ENCODE results near the gene RAD9A. TPM values are rescaled to one million over a fixed set of nuclear protein-coding genes. Genes with fewer than 3 reads are reported as not detected.

Gene RAD9A
- polyA plus RNA-seq, 3 donors: 3.7 to 31.7 (median 3.8) TPM

- no peaks in the 10 kb centered on the region for H3K79me2 ChIP-seq (ENCODE audit: insufficient read depth, low read length)
- intact Hi-C loops (cut with micrococcal nuclease): loop anchor here in 1 of 2 donors (1.0 to 5.0 kb wide), 2 partner anchors 10 to 119 kb away; no protein-coding TSS in a partner anchor
- H3K27me3 Mint-ChIP-seq (ENCODE audit: low read depth in 3 of 3): peaks cover 0 to 4% (median 2%) of the 10 kb centered on the region in 3 donors
- H3K27ac ChIP-seq (ENCODE audit: low read depth in 1 of 2, low read length in 2 of 2): peak overlapping the region; percentile 77 to 85
- H3K9ac ChIP-seq (ENCODE audit: insufficient read depth, low read length, poor library complexity, severe bottlenecking): no peak overlapping the region
- TF ChIP-seq CTCF (IDR thresholded peaks at IDR 0.05): peak; percentile 27
- DNase-seq: peak; percentile 54 to 75 (median 74)
- H3K9me3 Mint-ChIP-seq: no peaks in the 10 kb centered on the region
- H3K4me2 ChIP-seq (replicated peaks; ENCODE audit: extremely low read depth, low read length, poor library complexity, severe bottlenecking): peak overlapping the region; percentile 76
- H3K27ac Mint-ChIP-seq: peak overlapping the region; percentile 85 to 98 (median 94)
- H3K36me3 ChIP-seq (replicated peaks in 1 of 2; ENCODE audit: control insufficient read depth in 1 of 2, insufficient read depth in 2 of 2, low read length in 2 of 2): no peaks in the 10 kb centered on the region
- H2AFZ ChIP-seq (ENCODE audit: insufficient read depth, low read depth, low read length, poor library complexity, severe bottlenecking): peak overlapping the region; percentile 74
- WGBS (ENCODE audit: insufficient coverage): 13% methylated on average over 8 of the region's 13 CpGs
- no peaks in the 10 kb centered on the region for H4K20me1 ChIP-seq (ENCODE audit: insufficient read depth, low read length)
- no peaks in the 10 kb centered on the region for H3K9me3 ChIP-seq (replicated peaks in 1 of 2; ENCODE audit: control insufficient read depth in 1 of 2, insufficient read depth in 1 of 2, low read length in 2 of 2)
- H3K4me1 ChIP-seq (ENCODE audit: control insufficient read depth in 1 of 2, insufficient read depth in 2 of 2, low read length in 2 of 2): peaks cover 40 to 45% of the 10 kb centered on the region in 2 donors
- peaks cover 40% of the 10 kb centered on the region for H3K4me1 Mint-ChIP-seq
- H3K27me3 ChIP-seq (ENCODE audit: control insufficient read depth in 2 of 2, insufficient read depth in 2 of 2, low read length in 2 of 2): no peaks in the 10 kb centered on the region
- peaks cover 2 to 3% of the 10 kb centered on the region in 2 donors for H3K36me3 Mint-ChIP-seq
- H3K4me3 ChIP-seq (replicated peaks in 1 of 3; ENCODE audit: low read depth in 2 of 3, low read length in 3 of 3): peak overlapping the region in 2 of 3 experiments; percentile 13 to 64
- H3K4me3 Mint-ChIP-seq: peak overlapping the region; percentile 3 to 76
Observed at GRCh38 chr11:67381244-67381972, 10.4 kb upstream of the RAD9A start.

DNA sequence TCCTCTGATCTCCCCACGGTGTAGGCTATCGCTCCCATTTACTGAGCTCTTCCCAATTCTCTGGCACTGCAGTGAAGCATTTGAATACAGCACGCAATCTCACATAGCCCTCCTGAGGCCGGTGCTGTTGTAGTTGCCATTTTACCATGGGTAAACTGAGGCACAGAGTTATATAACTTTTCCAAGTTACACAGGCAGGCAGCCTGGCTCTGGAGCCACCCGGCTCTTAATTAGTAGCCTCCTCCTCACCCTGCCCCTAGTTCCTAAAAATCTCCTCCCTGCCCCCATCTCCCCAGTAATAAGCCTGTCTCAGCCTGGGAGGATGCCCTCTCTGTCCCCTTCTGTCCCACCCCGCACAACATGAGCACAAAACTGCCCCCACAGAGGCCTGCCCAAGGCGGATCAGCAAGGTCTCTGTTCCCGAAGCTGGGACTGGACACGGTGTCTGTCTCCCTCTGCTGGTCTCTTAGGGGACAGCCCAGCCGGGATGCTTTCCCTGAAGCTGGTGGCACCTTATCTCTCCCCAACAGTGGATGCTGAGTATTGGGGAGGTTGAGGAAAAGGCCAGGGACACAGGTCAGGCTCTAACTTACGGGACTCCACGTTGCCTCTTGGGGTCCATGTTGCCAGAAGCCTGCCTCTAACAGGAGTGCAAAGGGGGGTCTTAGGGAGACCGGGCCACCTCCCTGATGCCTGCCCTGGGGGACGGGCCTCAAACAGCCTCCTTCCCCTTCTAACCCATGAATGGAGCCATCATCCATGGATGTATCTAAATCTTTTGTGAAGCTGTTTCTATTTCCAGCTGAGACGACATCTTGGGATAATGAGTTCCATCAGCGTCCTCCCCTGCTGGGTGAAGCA is 9.3 kb upstream of the RAD9A start:
- peak; percentile 70 to 84 (median 80) for DNase-seq
- Mint-ChIP-seq H3K36me3 (peaks cover 2 to 3% of the 10 kb centered on the region in 2 donors), H3K4me3 (peak overlapping the region in 1 of 2 donors; percentile 49), H3K27me3 (ENCODE audit: low read depth in 3 of 3) (peaks cover 0 to 4% (median 2%) of the 10 kb centered on the region in 3 donors), H3K27ac (peak overlapping the region; percentile 0 to 95 (median 89)), H3K4me1 (peaks cover 49% of the 10 kb centered on the region), H3K9me3 (peaks cover 0 to 1% (median 0%) of the 10 kb centered on the region in 7 donors)
- Histone ChIP-seq H2AFZ (ENCODE audit: insufficient read depth, low read depth, low read length, poor library complexity, severe bottlenecking) (no peak overlapping the region), H3K36me3 (replicated peaks in 1 of 2; ENCODE audit: control insufficient read depth in 1 of 2, insufficient read depth in 2 of 2, low read length in 2 of 2) (no peaks in the 10 kb centered on the region), H3K27me3 (ENCODE audit: control insufficient read depth in 2 of 2, insufficient read depth in 2 of 2, low read length in 2 of 2) (no peaks in the 10 kb centered on the region), H3K9me3 (replicated peaks in 1 of 2; ENCODE audit: control insufficient read depth in 1 of 2, insufficient read depth in 1 of 2, low read length in 2 of 2) (no peaks in the 10 kb centered on the region), H3K4me1 (ENCODE audit: control insufficient read depth in 1 of 2, insufficient read depth in 2 of 2, low read length in 2 of 2) (peaks cover 48 to 54% of the 10 kb centered on the region in 2 donors), H3K4me2 (replicated peaks; ENCODE audit: extremely low read depth, low read length, poor library complexity, severe bottlenecking) (peak overlapping the region; percentile 29), H3K79me2 (ENCODE audit: insufficient read depth, low read length) (no peaks in the 10 kb centered on the region), H4K20me1 (ENCODE audit: insufficient read depth, low read length) (no peaks in the 10 kb centered on the region), H3K4me3 (replicated peaks in 1 of 3; ENCODE audit: low read depth in 2 of 3, low read length in 3 of 3) (peak overlapping the region in 1 of 3 experiments; percentile 64), H3K9ac (ENCODE audit: insufficient read depth, low read length, poor library complexity, severe bottlenecking) (no peak overlapping the region), H3K27ac (ENCODE audit: low read depth in 1 of 2, low read length in 2 of 2) (no peak overlapping the region)
- 48% methylated on average over 13 of the region's 16 CpGs for WGBS (ENCODE audit: insufficient coverage)
- TF ChIP-seq CTCF (IDR thresholded peaks at IDR 0.05): peak; percentile 92
- intact Hi-C loops (cut with micrococcal nuclease): loop anchor here (1.0 to 5.0 kb wide), 2 partner anchors 31 to 120 kb away; no protein-coding TSS in a partner anchor

Measured in CD14-positive monocyte (primary cell).